KOPT-K1 (cell line): Measurements from ENCODE around the gene SPNS3.

Experiments
- H3K27ac ChIP-seq: fragments of 200-600 bp; sonication (generic); 2 replicates; pipeline ENCODE4 v1.5.1; 2016; ENCODE audit warnings: antibody characterized with exemption, mild to moderate bottlenecking, low read depth, low read length; ENCODE audit not compliant: poor library complexity, severe bottlenecking
- H3K36me3 ChIP-seq: fragments of 200-600 bp; sonication (generic); 2 replicates; pipeline ENCODE4 v1.5.1; 2017; ENCODE audit warnings: antibody characterized with exemption, mild to moderate bottlenecking, low read length, moderate library complexity; ENCODE audit not compliant: insufficient read depth
- H3K9me3 ChIP-seq: fragments of 200-600 bp; sonication (generic); 2 replicates; pipeline ENCODE4 v1.5.1; 2017; ENCODE audit warnings: antibody characterized with exemption, low read length, mild to moderate bottlenecking; ENCODE audit not compliant: insufficient read depth, poor library complexity, severe bottlenecking

The SPNS3 gene

GRCh38 chr17:4514206-4514605 is 80.5 kb downstream of the SPNS3 start:
- no peaks in the 10 kb centered on the region for H3K9me3 ChIP-seq
- H3K36me3 ChIP-seq: no peaks in the 10 kb centered on the region
- no peak overlapping the region for H3K27ac ChIP-seq

GRCh38 chr17:4514779-4515178 is 81.0 kb downstream of the SPNS3 start:
- Histone ChIP-seq H3K27ac (no peak overlapping the region), H3K36me3 (no peaks in the 10 kb centered on the region), H3K9me3 (no peaks in the 10 kb centered on the region)

GRCh38 chr17:4515501-4515900 is 81.8 kb downstream of the SPNS3 start:
- H3K9me3 ChIP-seq: no peaks in the 10 kb centered on the region
- H3K27ac ChIP-seq: no peak overlapping the region
- H3K36me3 ChIP-seq: no peaks in the 10 kb centered on the region

GRCh38 chr17:4516735-4517134 is 83.0 kb downstream of the SPNS3 start:
- no peaks in the 10 kb centered on the region for H3K36me3 ChIP-seq
- H3K27ac ChIP-seq: no peak overlapping the region
- no peaks in the 10 kb centered on the region for H3K9me3 ChIP-seq

- no peaks in the 10 kb centered on the region for H3K9me3 ChIP-seq
- no peak overlapping the region for H3K27ac ChIP-seq
- H3K36me3 ChIP-seq: no peaks in the 10 kb centered on the region
Observed at GRCh38 chr17:4518901-4519300, 85.2 kb downstream of the SPNS3 start.

GRCh38 chr17:4519361-4519788 is 85.6 kb downstream of the SPNS3 start:
- Histone ChIP-seq H3K27ac (no peak overlapping the region), H3K36me3 (no peaks in the 10 kb centered on the region), H3K9me3 (no peaks in the 10 kb centered on the region)

- Histone ChIP-seq H3K36me3 (no peaks in the 10 kb centered on the region), H3K27ac (no peak overlapping the region), H3K9me3 (no peaks in the 10 kb centered on the region)
Observed at GRCh38 chr17:4520060-4520893, 86.5 kb downstream of the SPNS3 start.

GRCh38 chr17:4520894-4521600 is 87.3 kb downstream of the SPNS3 start:
- H3K36me3 ChIP-seq: no peaks in the 10 kb centered on the region
- H3K9me3 ChIP-seq: no peaks in the 10 kb centered on the region
- no peak overlapping the region for H3K27ac ChIP-seq

GRCh38 chr17:4522661-4523060 is 88.9 kb downstream of the SPNS3 start:
- H3K9me3 ChIP-seq: no peaks in the 10 kb centered on the region
- H3K27ac ChIP-seq: no peak overlapping the region
- no peaks in the 10 kb centered on the region for H3K36me3 ChIP-seq

- no peak overlapping the region for H3K27ac ChIP-seq
Observed at GRCh38 chr17:4523946-4524345, 90.2 kb downstream of the SPNS3 start.

GRCh38 chr17:4525691-4526397 is 92.1 kb downstream of the SPNS3 start:
- no peaks in the 10 kb centered on the region for H3K36me3 ChIP-seq
- H3K27ac ChIP-seq: no peak overlapping the region
- H3K9me3 ChIP-seq: no peaks in the 10 kb centered on the region

More at GRCh38 chr17:4523946-4524345, 90.2 kb downstream of the SPNS3 start:
- H3K9me3 ChIP-seq: no peaks in the 10 kb centered on the region
- H3K36me3 ChIP-seq: no peaks in the 10 kb centered on the region

- H3K27ac ChIP-seq: no peak overlapping the region
- H3K9me3 ChIP-seq: no peaks in the 10 kb centered on the region
- no peaks in the 10 kb centered on the region for H3K36me3 ChIP-seq
Observed at GRCh38 chr17:4527134-4527533, 93.4 kb downstream of the SPNS3 start.

GRCh38 chr17:4527566-4528125 is 93.9 kb downstream of the SPNS3 start:
- H3K27ac ChIP-seq: no peak overlapping the region
- no peaks in the 10 kb centered on the region for H3K9me3 ChIP-seq
- H3K36me3 ChIP-seq: no peaks in the 10 kb centered on the region

- no peaks in the 10 kb centered on the region for H3K9me3 ChIP-seq
- no peak overlapping the region for H3K27ac ChIP-seq
- H3K36me3 ChIP-seq: no peaks in the 10 kb centered on the region
Observed at GRCh38 chr17:4529533-4530152, 95.9 kb downstream of the SPNS3 start.
